Choroid plexus epithelial cell (primary cell): Measurements from ENCODE around the gene OR7E24.
A peak's percentile ranks its signal among the peaks of the same experiment; 100 is the strongest.
"Not testable (repeated sequence)": the region's sequence is repeated elsewhere in the genome, so short reads cannot be mapped to it uniquely, and the experiment has no call there.

Experiments
- DNase-seq: peaks from one replicate; pipeline ENCODE4 v3.0.0-alpha.2; 2010; ENCODE audit warnings: low read depth
- H3K4me3 ChIP-seq: 2 replicates; pipeline ENCODE4 v1.5.1; 2011; ENCODE audit warnings: low read depth, mild to moderate bottlenecking, control low read depth, low read length, moderate library complexity
- CTCF ChIP-seq: conservative IDR thresholded peaks from 2 replicates; pipeline ENCODE4 v1.5.1; 2011; ENCODE audit warnings: low read depth, mild to moderate bottlenecking, control low read depth, inconsistent platforms, low read length, moderate library complexity

The OR7E24 gene

DNA sequence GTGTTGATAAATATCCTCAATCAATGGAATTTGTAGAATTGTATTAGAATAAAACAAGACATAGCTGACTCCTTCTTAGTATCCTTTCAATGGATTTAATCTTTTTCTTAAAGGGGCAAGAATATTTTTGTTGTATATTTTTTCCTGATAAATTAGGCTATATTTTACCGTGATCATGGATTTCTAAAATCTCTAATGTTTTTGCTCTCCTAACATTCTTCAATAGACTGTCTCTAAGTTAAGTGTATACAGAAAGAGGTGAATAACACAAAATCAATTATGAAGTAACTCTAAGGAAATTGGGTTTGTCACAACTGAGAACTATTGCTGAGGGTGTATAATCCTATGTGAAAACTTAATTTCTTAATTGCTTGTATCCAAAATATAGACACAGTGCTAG is at the start of gene OR7E24:
Gene OR7E24, plus strand, starts transcription at position 301 of the 400 bp plus-strand sequence. CDS start 114 bp downstream, outside the sequence.
- no peak within 1 kb of the TSS for H3K4me3 ChIP-seq
- no peak for TF ChIP-seq CTCF
- DNase-seq: no peak

- DNase-seq: peak; percentile 78
- TF ChIP-seq CTCF: peak; percentile 88
- H3K4me3 ChIP-seq: peak overlapping the region; percentile 42
Observed at GRCh38 chr19:9205501-9206113, 45.1 kb upstream of the OR7E24 start.

DNA sequence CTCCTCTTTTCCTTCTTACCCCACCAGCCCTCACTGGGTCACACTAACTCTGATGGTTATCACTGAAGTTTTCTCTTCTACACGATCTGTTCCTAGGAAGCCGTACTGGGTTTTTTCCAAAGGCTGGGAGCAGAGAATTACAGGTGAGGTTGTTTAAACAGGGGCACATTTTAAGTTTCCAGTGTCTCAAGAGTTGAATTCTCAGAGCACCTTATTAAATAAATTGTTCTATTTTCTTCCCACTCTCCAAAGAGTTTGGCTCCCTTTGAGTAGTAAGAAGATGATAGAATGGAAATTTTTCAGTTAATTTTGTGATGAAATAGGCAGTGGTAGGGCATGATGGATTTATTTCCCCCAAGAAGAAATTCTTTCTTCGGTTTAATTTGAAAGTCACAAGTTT is 31.2 kb upstream of the OR7E24 start, which contains the start of gene OR7D4:
Gene OR7D4, minus strand, starts transcription at position 101 of the 400 bp plus-strand sequence. CDS start 4,752 bp downstream, outside the sequence.
- no peak for DNase-seq
- TF ChIP-seq CTCF: no peak
- H3K4me3 ChIP-seq: no peak within 1 kb of the TSS

- no peak for TF ChIP-seq CTCF
- no peak overlapping the region for H3K4me3 ChIP-seq
- DNase-seq: no peak
Observed at GRCh38 chr19:9251236-9251635, 506 bp downstream of the OR7E24 start.

- not testable (repeated sequence) for DNase-seq, H3K4me3 ChIP-seq
Observed at GRCh38 chr19:9283485-9283884, 32.8 kb downstream of the OR7E24 start.

DNA sequence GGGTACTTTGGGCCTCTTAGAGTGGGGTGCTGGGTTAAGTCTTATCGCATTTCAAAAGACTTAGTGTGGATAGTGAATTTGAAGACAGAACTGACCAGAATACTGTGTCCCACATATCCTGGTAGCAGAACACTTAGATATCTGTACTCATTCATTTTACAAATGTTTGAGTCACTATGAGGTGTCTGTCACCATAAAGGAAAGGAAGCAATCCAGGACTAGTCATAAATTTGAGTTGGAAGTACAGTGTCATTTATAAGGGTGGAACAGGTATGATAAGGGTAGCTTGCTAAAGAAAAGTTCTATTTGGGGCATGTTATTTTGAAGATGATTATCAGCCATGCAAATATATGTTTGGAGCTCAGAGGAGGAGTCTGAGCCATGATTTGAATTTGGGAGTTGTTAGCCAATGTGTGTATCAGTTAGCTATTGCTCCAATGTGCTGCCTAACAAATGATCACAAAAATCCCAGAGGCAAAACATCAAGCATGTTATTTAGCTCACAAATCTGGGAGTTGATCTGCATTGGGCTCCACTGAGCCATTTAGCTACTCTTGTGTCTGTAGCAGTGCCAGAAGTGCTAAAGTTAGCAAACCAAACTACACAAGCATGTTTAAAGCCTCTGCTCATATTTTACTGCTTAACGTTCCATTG is 38.6 kb downstream of the OR7E24 start:
- DNase-seq: no peak
- TF ChIP-seq CTCF: no peak
- no peak overlapping the region for H3K4me3 ChIP-seq

GRCh38 chr19:9295411-9295849 is 44.7 kb downstream of the OR7E24 start:
- no peak for TF ChIP-seq CTCF
- H3K4me3 ChIP-seq: no peak overlapping the region
- DNase-seq: no peak
